GM06990 (cell line): ENCODE measurements around the gene TXN2.

Source experiments
- DNase-seq: peaks from one replicate; pipeline ENCODE4 v3.0.0-alpha.2; 2011; ENCODE audit not compliant: insufficient read length; ENCODE audit errors: extremely low read depth
- H3K27me3 ChIP-seq: replicated peaks from 2 replicates; pipeline ENCODE4 v1.6.0; 2011; ENCODE audit warnings: low read length; ENCODE audit not compliant: control insufficient read depth, insufficient read depth
- H3K36me3 ChIP-seq: 2 replicates; pipeline ENCODE4 v1.5.1; 2011; ENCODE audit warnings: low read length; ENCODE audit not compliant: control insufficient read depth, insufficient read depth
- H3K4me3 ChIP-seq: replicated peaks from 2 replicates; pipeline ENCODE4 v1.5.1; 2011; ENCODE audit warnings: low read depth, mild to moderate bottlenecking, control low read depth, low read length
- CTCF ChIP-seq: IDR thresholded peaks from 2 replicates; pipeline ENCODE4 v1.5.1; 2011; ENCODE audit warnings: low read length, control low read depth, mild to moderate bottlenecking, inconsistent platforms; ENCODE audit not compliant: insufficient read depth, poor library complexity, severe bottlenecking

TXN2 gene

DNA sequence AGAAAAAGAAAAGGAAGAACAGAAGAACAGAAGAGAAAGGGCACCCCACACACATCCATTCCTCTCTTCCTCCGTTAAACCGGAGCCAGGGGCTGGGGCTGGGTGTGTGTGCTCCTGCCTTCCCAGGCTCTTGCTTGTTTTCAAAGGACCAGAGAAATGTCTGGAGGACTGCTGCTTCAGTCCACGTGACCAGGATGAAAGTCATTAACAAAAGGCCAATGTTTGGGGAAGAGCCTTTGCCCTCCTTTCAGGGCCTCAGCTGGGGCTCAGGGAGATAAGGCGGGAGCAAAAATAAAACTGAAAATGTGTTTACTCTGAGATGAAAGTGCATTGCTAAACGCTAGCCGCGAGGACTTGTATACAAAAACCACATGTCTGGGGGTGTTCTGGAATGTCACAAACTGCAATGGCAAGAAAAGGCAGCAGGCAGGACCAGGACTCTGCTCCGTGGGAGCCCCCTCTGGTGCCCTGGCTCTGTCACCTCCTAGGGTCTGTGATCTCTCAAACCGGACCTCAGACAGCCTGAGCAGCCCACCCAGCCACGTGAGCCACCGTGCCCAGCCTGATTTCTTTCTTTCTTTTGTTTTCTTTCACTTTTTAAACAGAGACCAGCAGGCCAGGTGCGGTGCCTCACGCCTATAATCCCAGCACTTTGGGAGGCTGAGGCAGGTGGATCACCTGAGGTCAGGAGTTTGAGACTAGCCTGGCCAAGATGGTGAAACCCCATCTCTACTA is 62.1 kb downstream of the TXN2 start:
- Histone ChIP-seq H3K36me3 (no peaks in the 10 kb centered on the region), H3K4me3 (peak overlapping the region; percentile 4), H3K27me3 (no peaks in the 10 kb centered on the region)
- no peak for TF ChIP-seq CTCF
- DNase-seq = no peak

DNA sequence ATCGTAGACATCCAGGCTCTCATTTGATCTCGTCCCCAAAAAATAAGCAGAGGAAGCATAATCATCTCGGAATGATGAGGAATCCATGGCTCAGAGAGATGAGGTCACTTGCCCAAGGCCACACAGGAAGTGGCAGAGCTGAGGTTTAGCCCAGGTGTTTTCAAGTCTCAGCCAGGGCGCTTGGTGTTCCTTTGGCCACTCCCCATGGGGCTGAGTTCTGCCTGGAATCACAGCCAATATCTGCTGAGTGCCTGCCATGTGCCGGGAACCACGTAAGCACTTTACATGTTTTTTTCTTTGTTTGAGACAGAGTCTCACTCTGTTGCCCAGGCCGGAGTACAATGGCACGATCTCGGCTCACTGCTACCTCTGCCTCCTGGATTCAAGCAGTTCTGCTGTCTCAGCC is 64.2 kb downstream of the TXN2 start:
- H3K36me3 ChIP-seq = no peaks in the 10 kb centered on the region
- DNase-seq = no peak
- H3K4me3 ChIP-seq = no peak overlapping the region
- TF ChIP-seq CTCF = no peak
- no peaks in the 10 kb centered on the region for H3K27me3 ChIP-seq
